Measurements from ENCODE around the gene CDH23.

DNA sequence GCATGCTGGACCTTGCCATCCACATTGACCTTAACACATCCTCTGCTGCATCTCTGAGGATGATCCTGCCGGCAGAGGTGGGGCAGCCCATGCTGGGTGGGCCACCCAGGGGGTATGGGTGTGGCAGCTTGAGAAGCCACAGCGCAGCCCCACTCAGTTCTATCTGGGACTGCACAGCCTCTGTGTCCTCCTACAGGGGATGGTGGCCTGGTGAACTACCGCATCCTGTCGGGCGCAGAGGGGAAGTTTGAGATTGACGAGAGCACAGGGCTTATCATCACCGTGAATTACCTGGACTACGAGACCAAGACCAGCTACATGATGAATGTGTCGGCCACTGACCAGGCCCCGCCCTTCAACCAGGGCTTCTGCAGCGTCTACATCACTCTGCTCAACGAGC lies 335.1 kb downstream of the CDH23 start:
- TF ChIP-seq GATA2 (IDR thresholded peaks at IDR 0.05; ENCODE audit: low read depth, low read length) (no peak), GATA3 (IDR thresholded peaks at IDR 0.05; ENCODE audit: low read depth, low read length) (no peak)

All from SH-SY5Y (cell line).